Prostate gland (tissue), 2 donors: ENCODE measurements around the gene MYO9B. TPM values are rescaled to one million over a fixed set of nuclear protein-coding genes. Genes with fewer than 3 reads are reported as not detected.
A peak's percentile ranks its signal among the peaks of the same experiment; 100 is the strongest.

Experiments used
- DNase-seq: peaks from one replicate; pipeline ENCODE4 v3.0.0-alpha.2; 2019; ENCODE audit warnings: low spot score
- H3K27ac ChIP-seq, 2 donors: fragments of 200-600 bp; sonication (generic); 2 replicates each; pipeline ENCODE4 v1.5.1; 2017 to 2019
- H3K27me3 ChIP-seq: fragments of 200-600 bp; sonication (generic); replicated peaks from 2 replicates; pipeline ENCODE4 v1.5.1; 2019; ENCODE audit not compliant: insufficient read depth
- H3K36me3 ChIP-seq, 2 donors: fragments of 200-600 bp; sonication (generic); 1 replicate in 1 of 2; 2 replicates in 1 of 2; pipeline versions ENCODE4 v1.5.1 to v1.8.1; 2017 to 2019
- H3K4me1 ChIP-seq: fragments of 200-600 bp; sonication (generic); replicated peaks from 2 replicates; pipeline ENCODE4 v1.5.1; 2019
- H3K4me3 ChIP-seq, 2 donors: fragments of 200-600 bp; sonication (generic); 2 replicates each; pipeline ENCODE4 v1.5.1; 2017 to 2019
- H3K9me3 ChIP-seq: fragments of 200-600 bp; sonication (generic); 2 replicates; pipeline ENCODE4 v1.5.1; 2017
- CTCF ChIP-seq, 4 experiments: fragments of 200-600 bp in 2 of 4; fragments of 450-650 bp in 2 of 4; sonication (generic) in 2 of 4; IDR thresholded peaks; 1 replicate in 3 of 4; 2 replicates in 1 of 4; pipeline ENCODE4 v1.5.1; 2016 to 2019; ENCODE audit warnings: antibody characterized with exemption in 4 of 4, mild to moderate bottlenecking in 2 of 4, moderate library complexity in 2 of 4
- POLR2A ChIP-seq: fragments of 450-650 bp; IDR thresholded peaks from one replicate; pipeline ENCODE4 v1.6.1; 2016; ENCODE audit warnings: antibody characterized with exemption, mild to moderate bottlenecking
- POLR2AphosphoS5 ChIP-seq: sonication (generic); formaldehyde crosslinking; IDR thresholded peaks from one replicate; pipeline ENCODE4 v1.6.1; 2017; ENCODE audit warnings: antibody characterized with exemption
- whole genome bisulfite sequencing: methylation state at CpG from one replicate; pipeline ENCODE4 v1.1.5; 2018; 5-methylcytosine and 5-hydroxymethylcytosine counted together
- intact Hi-C: fragments of 100-400 bp; cut with DNase I; formaldehyde crosslinking; loops from one replicate; pipeline ENCODE4 v1.14.2; 2022
- total RNA-seq, 2 donors: library from RNA; depleted of rRNA; stranded (reverse); fragments of >200 nt; gene quantifications; one replicate each; pipeline ENCODE4 v1.1.0, GENCODE V29; 2016

Gene MYO9B
- 100 to 1,000 TPM in 1 of 2 donors, 10 to 100 TPM in 1; 50.9 to 208 TPM for total RNA-seq

- WGBS = under 1% methylated on average over 97 of the region's 103 CpGs
- Histone ChIP-seq H3K4me1 (peaks cover 13% of the 10 kb centered on the region), H3K9me3 (no peaks in the 10 kb centered on the region), H3K27me3 (no peaks in the 10 kb centered on the region), H3K4me3 (peak within 1 kb of the TSS; percentile 67 to 87), H3K27ac (peak within 1 kb of the TSS; percentile 81 to 83), H3K36me3 (no peaks in the 10 kb centered on the region)
- TF ChIP-seq CTCF (IDR thresholded peaks at IDR 0.05) (peak in 2 of 4 experiments; percentile 33 to 48), POLR2AphosphoS5 (peak; percentile 99), POLR2A (peak; percentile 67)
- peak; percentile 99 for DNase-seq
- intact Hi-C loops = loop anchor here (5.0 kb wide), 1 partner anchor 62 kb away; no protein-coding TSS in a partner anchor
Observed at GRCh38 chr19:17075035-17075863, at the start of gene MYO9B, which contains the start of gene HAUS8. Gene MYO9B (plus strand): TSS chr19:17075777. CDS start chr19:17101718, 25,941 bp downstream. Gene HAUS8 (minus strand): TSS chr19:17075452. CDS start chr19:17075422, 30 bp downstream.

GRCh38 chr19:17025991-17026658 lies 49.5 kb upstream of the MYO9B start:
- intact Hi-C loops = no loop called here
- Histone ChIP-seq H3K9me3 (no peaks in the 10 kb centered on the region), H3K36me3 (no peaks in the 10 kb centered on the region), H3K4me1 (no peaks in the 10 kb centered on the region), H3K27me3 (no peaks in the 10 kb centered on the region), H3K4me3 (peak overlapping the region; percentile 35 to 50), H3K27ac (peak overlapping the region; percentile 51 to 58)
- TF ChIP-seq POLR2A (no peak), CTCF (IDR thresholded peaks at IDR 0.05) (no peak)
- peak; percentile 29 for DNase-seq
- 1% methylated on average over 15 of the region's 40 CpGs for WGBS

GRCh38 chr19:17026706-17027534 lies 48.7 kb upstream of the MYO9B start, which contains the start of gene CPAMD8:
Gene CPAMD8 (minus strand): TSS chr19:17026810. CDS start chr19:17026642, 168 bp downstream.
- no peaks in the 10 kb centered on the region for H3K27me3 ChIP-seq
- no peak for TF ChIP-seq POLR2A
- no peak for TF ChIP-seq POLR2AphosphoS5
- no peak for TF ChIP-seq CTCF (IDR thresholded peaks at IDR 0.05)
- 4% methylated on average over 46 of the region's 67 CpGs for WGBS
- no peaks in the 10 kb centered on the region for H3K4me1 ChIP-seq
- no peak for DNase-seq
- H3K36me3 ChIP-seq = no peaks in the 10 kb centered on the region
- H3K27ac ChIP-seq = peak within 1 kb of the TSS; percentile 51 to 58
- intact Hi-C loops = no loop called here
- H3K4me3 ChIP-seq = peak within 1 kb of the TSS; percentile 35 to 50
- no peaks in the 10 kb centered on the region for H3K9me3 ChIP-seq

GRCh38 chr19:17027535-17027975 lies 48.0 kb upstream of the MYO9B start:
- no peaks in the 10 kb centered on the region for H3K36me3 ChIP-seq
- no peak for TF ChIP-seq POLR2AphosphoS5
- TF ChIP-seq CTCF (IDR thresholded peaks at IDR 0.05) = no peak
- H3K4me3 ChIP-seq = no peak overlapping the region
- no peaks in the 10 kb centered on the region for H3K4me1 ChIP-seq
- no peak overlapping the region for H3K27ac ChIP-seq
- intact Hi-C loops = no loop called here
- H3K9me3 ChIP-seq = no peaks in the 10 kb centered on the region
- no peaks in the 10 kb centered on the region for H3K27me3 ChIP-seq
- WGBS = 59% methylated on average over 7 of the region's 7 CpGs
- no peak for DNase-seq
